ENCODE measurements around the gene ASB3. TPM values are rescaled to one million over a fixed set of nuclear protein-coding genes. Genes with fewer than 3 reads are reported as not detected.

The ASB3 gene
- total RNA-seq, 1 experiment from 2014 or later: 12.9 TPM

GRCh38 chr2:53636109-53636508, 150.6 kb downstream of the ASB3 start:
- ChIA-PET CTCF (no interaction called here), POLR2A (interaction anchor here (0.7 kb wide), 1 partner anchor 707 kb away, joined by 3 read pairs; no protein-coding TSS in a partner anchor)
- Histone ChIP-seq H3K27ac (ENCODE audit: low read length) (no peak overlapping the region), H3K27me3 (ENCODE audit: control insufficient read depth, insufficient read depth, low read length) (no peaks in the 10 kb centered on the region), H3K9me3 (ENCODE audit: control insufficient read depth, insufficient read depth, low read depth, low read length) (no peaks in the 10 kb centered on the region), H3K4me3 (ENCODE audit: low read depth in 2 of 2, low read length in 2 of 2) (no peak overlapping the region), H3K4me1 (ENCODE audit: control insufficient read depth, insufficient read depth, low read length) (no peaks in the 10 kb centered on the region), H3K36me3 (ENCODE audit: control insufficient read depth, insufficient read depth, low read length) (no peaks in the 10 kb centered on the region)
- in situ Hi-C loops (cut with HindIII; ENCODE audit: low pct_unique_long_range_greater_than_20kb, low sequenced_read_pairs): no loop called here
- no peak for DNase-seq (ENCODE audit: low read depth, low spot score)
- ATAC-seq: no peak
- intact Hi-C loops (cut with micrococcal nuclease; ENCODE audit: unreplicated experiment): no loop called here
- TF ChIP-seq POLR2AphosphoS5 (IDR thresholded peaks at IDR 0.05; ENCODE audit: low read depth, low read length): no peak
- no peak for TF ChIP-seq CTCF (IDR thresholded peaks at IDR 0.05)
- TF ChIP-seq SIN3A (IDR thresholded peaks at IDR 0.05; ENCODE audit: borderline replicate concordance, insufficient read depth, low read depth, low read length): no peak
- TF ChIP-seq TCF7L2 (IDR thresholded peaks at IDR 0.05; ENCODE audit: low read depth, low read length): no peak
- TF ChIP-seq, protein P1, sequence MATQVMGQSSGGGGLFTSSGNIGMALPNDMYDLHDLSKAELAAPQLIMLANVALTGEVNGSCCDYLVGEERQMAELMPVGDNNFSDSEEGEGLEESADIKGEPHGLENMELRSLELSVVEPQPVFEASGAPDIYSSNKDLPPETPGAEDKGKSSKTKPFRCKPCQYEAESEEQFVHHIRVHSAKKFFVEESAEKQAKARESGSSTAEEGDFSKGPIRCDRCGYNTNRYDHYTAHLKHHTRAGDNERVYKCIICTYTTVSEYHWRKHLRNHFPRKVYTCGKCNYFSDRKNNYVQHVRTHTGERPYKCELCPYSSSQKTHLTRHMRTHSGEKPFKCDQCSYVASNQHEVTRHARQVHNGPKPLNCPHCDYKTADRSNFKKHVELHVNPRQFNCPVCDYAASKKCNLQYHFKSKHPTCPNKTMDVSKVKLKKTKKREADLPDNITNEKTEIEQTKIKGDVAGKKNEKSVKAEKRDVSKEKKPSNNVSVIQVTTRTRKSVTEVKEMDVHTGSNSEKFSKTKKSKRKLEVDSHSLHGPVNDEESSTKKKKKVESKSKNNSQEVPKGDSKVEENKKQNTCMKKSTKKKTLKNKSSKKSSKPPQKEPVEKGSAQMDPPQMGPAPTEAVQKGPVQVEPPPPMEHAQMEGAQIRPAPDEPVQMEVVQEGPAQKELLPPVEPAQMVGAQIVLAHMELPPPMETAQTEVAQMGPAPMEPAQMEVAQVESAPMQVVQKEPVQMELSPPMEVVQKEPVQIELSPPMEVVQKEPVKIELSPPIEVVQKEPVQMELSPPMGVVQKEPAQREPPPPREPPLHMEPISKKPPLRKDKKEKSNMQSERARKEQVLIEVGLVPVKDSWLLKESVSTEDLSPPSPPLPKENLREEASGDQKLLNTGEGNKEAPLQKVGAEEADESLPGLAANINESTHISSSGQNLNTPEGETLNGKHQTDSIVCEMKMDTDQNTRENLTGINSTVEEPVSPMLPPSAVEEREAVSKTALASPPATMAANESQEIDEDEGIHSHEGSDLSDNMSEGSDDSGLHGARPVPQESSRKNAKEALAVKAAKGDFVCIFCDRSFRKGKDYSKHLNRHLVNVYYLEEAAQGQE (IDR thresholded peaks at IDR 0.05; ENCODE audit: insufficient read depth in 1 of 2, low read depth in 2 of 2, low read length in 1 of 2): no peak
- BruUV-seq (replicated peaks): no TSS peak

GRCh38 chr2:53635694-53636093, 151.1 kb downstream of the ASB3 start:
- in situ Hi-C loops (cut with HindIII; ENCODE audit: low pct_unique_long_range_greater_than_20kb, low sequenced_read_pairs): no loop called here
- H3K27ac ChIP-seq (ENCODE audit: low read length): no peak overlapping the region
- no peaks in the 10 kb centered on the region for H3K9me3 ChIP-seq (ENCODE audit: control insufficient read depth, insufficient read depth, low read depth, low read length)
- H3K27me3 ChIP-seq (ENCODE audit: control insufficient read depth, insufficient read depth, low read length): no peaks in the 10 kb centered on the region
- no peaks in the 10 kb centered on the region for H3K36me3 ChIP-seq (ENCODE audit: control insufficient read depth, insufficient read depth, low read length)
- no peak overlapping the region for H3K4me3 ChIP-seq (ENCODE audit: low read depth in 2 of 2, low read length in 2 of 2)
- POLR2A ChIA-PET: no interaction called here
- DNase-seq (ENCODE audit: low read depth, low spot score) (no peak), ATAC-seq (no peak)
- intact Hi-C loops (cut with micrococcal nuclease; ENCODE audit: unreplicated experiment): no loop called here
- TF ChIP-seq SIN3A (IDR thresholded peaks at IDR 0.05; ENCODE audit: borderline replicate concordance, insufficient read depth, low read depth, low read length) (no peak), CTCF (IDR thresholded peaks at IDR 0.05) (no peak), TCF7L2 (IDR thresholded peaks at IDR 0.05; ENCODE audit: low read depth, low read length) (no peak), POLR2AphosphoS5 (IDR thresholded peaks at IDR 0.05; ENCODE audit: low read depth, low read length) (no peak)
- TF ChIP-seq, protein P1 (IDR thresholded peaks at IDR 0.05; ENCODE audit: insufficient read depth in 1 of 2, low read depth in 2 of 2, low read length in 1 of 2): no peak
- CTCF ChIA-PET: no interaction called here
- BruUV-seq (replicated peaks): no TSS peak
- H3K4me1 ChIP-seq (ENCODE audit: control insufficient read depth, insufficient read depth, low read length): no peaks in the 10 kb centered on the region

Data from Panc1 (cell line).